Upper lobe of left lung (tissue), 6 donors: Measurements from ENCODE around the gene ZC3H8. TPM values are rescaled to one million over a fixed set of nuclear protein-coding genes. Genes with fewer than 3 reads are reported as not detected.

Experiments used
- ATAC-seq, 2 donors: fragments of 200-7000 bp; cut with Tn5 transposase; one replicate each; pipeline ENCODE4 v1.9.1; 2022; ENCODE audit warnings: mild to moderate bottlenecking in 2 of 2, moderate library complexity in 2 of 2; ENCODE audit not compliant: low FRiP score in 2 of 2
- DNase-seq, 2 donors: peaks; one replicate each; pipeline ENCODE4 v3.0.0-alpha.2; 2019 to 2020
- H3K27ac ChIP-seq, 4 donors: fragments of 200-600 bp; sonication (generic); one replicate each; pipeline ENCODE4 v1.5.1; 2016 to 2019
- H3K27me3 ChIP-seq, 4 donors: fragments of 200-600 bp; sonication (generic); one replicate each; pipeline ENCODE4 v1.5.1; 2017 to 2019
- H3K36me3 ChIP-seq, 4 donors: fragments of 200-600 bp; sonication (generic); one replicate each; pipeline ENCODE4 v1.5.1; 2016 to 2019
- H3K4me1 ChIP-seq, 4 donors: fragments of 200-600 bp; sonication (generic); one replicate each; pipeline ENCODE4 v1.5.1; 2018 to 2019
- H3K4me3 ChIP-seq, 4 donors: fragments of 200-600 bp; sonication (generic); one replicate each; pipeline ENCODE4 v1.5.1; 2017 to 2019; ENCODE audit warnings: mild to moderate bottlenecking in 2 of 4, moderate library complexity in 1 of 4
- H3K9me3 ChIP-seq, 4 donors: fragments of 200-600 bp; sonication (generic); one replicate each; pipeline ENCODE4 v1.5.1; 2018 to 2019
- CTCF ChIP-seq, 6 experiments: fragments of 450-650 bp in 4 of 6; fragments of 200-600 bp in 2 of 6; sonication (generic) in 2 of 6; IDR thresholded peaks; one replicate each; pipeline ENCODE4 v1.5.1; 2016 to 2019; ENCODE audit warnings: antibody characterized with exemption in 6 of 6
- EP300 ChIP-seq, 4 donors: sonication (generic); formaldehyde crosslinking; IDR thresholded peaks; one replicate each; pipeline ENCODE4 v1.5.1; 2017; ENCODE audit warnings: antibody characterized with exemption in 4 of 4, control low read depth in 2 of 4
- POLR2A ChIP-seq, 4 donors: fragments of 450-650 bp; IDR thresholded peaks; one replicate each; pipeline ENCODE4 v1.5.1; 2016 to 2017; ENCODE audit warnings: antibody characterized with exemption in 4 of 4, mild to moderate bottlenecking in 2 of 4
- POLR2AphosphoS5 ChIP-seq, 2 donors: sonication (generic); formaldehyde crosslinking; IDR thresholded peaks; one replicate each; pipeline ENCODE4 v1.5.1; 2017; ENCODE audit warnings: antibody characterized with exemption in 2 of 2
- WGBS, 2 donors: methylation state at CpG; one replicate each; pipeline ENCODE4 v1.1.5; 2017 to 2018; 5-methylcytosine and 5-hydroxymethylcytosine counted together
- total RNA-seq, 6 donors: library from RNA; depleted of rRNA in 4 of 6; stranded (reverse); fragments of >200 nt in 4 of 6; gene quantifications; one replicate each; pipeline versions ENCODE4 v1.1.0 to v1.2.1, GENCODE V29; 2016 to 2021
- donor health status: DM: no; HTN: no; CAD: no; lungs with moderate emphysema.
- donor health status: DM: no; HTN: yes; CAD: no; lungs with severe emphysema.

Gene ZC3H8
- total RNA-seq, 6 donors from 2014 or later, result 4.3 to 92.2 (median 10.1) TPM

GRCh38 chr2:112182581-112183034 is 72.2 kb downstream of the ZC3H8 start:
- no peak for TF ChIP-seq POLR2A (IDR thresholded peaks at IDR 0.05)
- TF ChIP-seq POLR2AphosphoS5 (IDR thresholded peaks at IDR 0.05), result no peak
- no peak for TF ChIP-seq EP300 (IDR thresholded peaks at IDR 0.05)
- no peak for TF ChIP-seq CTCF (IDR thresholded peaks at IDR 0.05)
- Histone ChIP-seq H3K36me3 (no peaks in the 10 kb centered on the region), H3K27ac (no peak overlapping the region), H3K4me1 (peaks cover 0 to 6% (median 0%) of the 10 kb centered on the region in 4 donors), H3K9me3 (peaks cover 0 to 3% (median 0%) of the 10 kb centered on the region in 4 donors), H3K27me3 (peaks cover 0 to 8% (median 2%) of the 10 kb centered on the region in 4 donors), H3K4me3 (no peak overlapping the region)
- 85% methylated on average over 16 to 17 of the region's 17 CpGs for WGBS, 2 donors
- peak in 1 of 2 donors; percentile 73 for DNase-seq
- ATAC-seq, result no peak

GRCh38 chr2:112181571-112182290 is 73.1 kb downstream of the ZC3H8 start:
- DNase-seq (peak in 1 of 2 donors; percentile 88), ATAC-seq (peak; percentile 40 to 44)
- no peak overlapping the region for H3K4me3 ChIP-seq
- H3K36me3 ChIP-seq, result no peaks in the 10 kb centered on the region
- peaks cover 0 to 3% (median 0%) of the 10 kb centered on the region in 4 donors for H3K9me3 ChIP-seq
- H3K4me1 ChIP-seq, result peaks cover 0 to 6% (median 0%) of the 10 kb centered on the region in 4 donors
- 27 to 46% methylated on average over 11 to 50 of the region's 54 CpGs for WGBS, 2 donors
- TF ChIP-seq EP300 (IDR thresholded peaks at IDR 0.05) (no peak), CTCF (IDR thresholded peaks at IDR 0.05) (no peak), POLR2AphosphoS5 (IDR thresholded peaks at IDR 0.05) (no peak), POLR2A (IDR thresholded peaks at IDR 0.05) (no peak)
- peaks cover 0 to 8% (median 2%) of the 10 kb centered on the region in 4 donors for H3K27me3 ChIP-seq
- H3K27ac ChIP-seq, result no peak overlapping the region

- H3K36me3 ChIP-seq, result no peaks in the 10 kb centered on the region
- DNase-seq, result no peak
- peaks cover 0 to under 1% (median 0%) of the 10 kb centered on the region in 4 donors for H3K27me3 ChIP-seq
- no peak for ATAC-seq
- TF ChIP-seq POLR2A (IDR thresholded peaks at IDR 0.05) (no peak), CTCF (IDR thresholded peaks at IDR 0.05) (no peak), EP300 (IDR thresholded peaks at IDR 0.05) (no peak), POLR2AphosphoS5 (IDR thresholded peaks at IDR 0.05) (no peak)
- no peak overlapping the region for H3K27ac ChIP-seq
- WGBS, 2 donors, result 92 to 95% methylated on average over 6 to 7 of the region's 7 CpGs
- H3K4me1 ChIP-seq, result no peaks in the 10 kb centered on the region
- no peak overlapping the region for H3K4me3 ChIP-seq
- peaks cover 0 to 3% (median 0%) of the 10 kb centered on the region in 4 donors for H3K9me3 ChIP-seq
Measured at GRCh38 chr2:112175958-112176573, 78.8 kb downstream of the ZC3H8 start.

- Histone ChIP-seq H3K27ac (no peak overlapping the region), H3K9me3 (peaks cover 0 to under 1% (median 0%) of the 10 kb centered on the region in 4 donors), H3K4me3 (no peak overlapping the region), H3K4me1 (no peaks in the 10 kb centered on the region), H3K27me3 (no peaks in the 10 kb centered on the region), H3K36me3 (no peaks in the 10 kb centered on the region)
- ATAC-seq (no peak), DNase-seq (no peak)
- WGBS, 2 donors, result 88 to 96% methylated on average over 3 of the region's 3 CpGs
- TF ChIP-seq POLR2AphosphoS5 (IDR thresholded peaks at IDR 0.05) (no peak), CTCF (IDR thresholded peaks at IDR 0.05) (no peak), EP300 (IDR thresholded peaks at IDR 0.05) (no peak), POLR2A (IDR thresholded peaks at IDR 0.05) (no peak)
Measured at GRCh38 chr2:112175333-112175732, 79.5 kb downstream of the ZC3H8 start.
